Thyroid gland (tissue), 4 donors: ENCODE measurements around the gene ZBTB7B. TPM values are rescaled to one million over a fixed set of nuclear protein-coding genes. Genes with fewer than 3 reads are reported as not detected.

Experiments
- DNase-seq, 2 donors: peaks; one replicate each; pipeline ENCODE4 v3.0.0-alpha.2; 2019
- H3K27ac ChIP-seq, 3 donors: fragments of 200-600 bp; sonication (generic); 1 replicate in 2 of 3; 2 replicates in 1 of 3; pipeline ENCODE4 v1.5.1; 2016 to 2019; ENCODE audit warnings: mild to moderate bottlenecking in 1 of 3, moderate library complexity in 1 of 3
- H3K27me3 ChIP-seq: fragments of 200-600 bp; sonication (generic); one replicate; pipeline ENCODE4 v1.5.1; 2019
- H3K36me3 ChIP-seq, 2 donors: fragments of 200-600 bp; sonication (generic); one replicate each; pipeline ENCODE4 v1.5.1; 2016 to 2019
- H3K4me1 ChIP-seq, 2 donors: fragments of 200-600 bp; sonication (generic); one replicate each; pipeline ENCODE4 v1.5.1; 2017 to 2019
- H3K4me3 ChIP-seq, 3 donors: fragments of 200-600 bp; sonication (generic); replicated peaks in 1 of 3; 1 replicate in 2 of 3; 2 replicates in 1 of 3; pipeline ENCODE4 v1.5.1; 2016; ENCODE audit warnings: mild to moderate bottlenecking in 1 of 3
- H3K9me3 ChIP-seq: fragments of 200-600 bp; sonication (generic); one replicate; pipeline ENCODE4 v1.5.1; 2017
- CTCF ChIP-seq, 6 experiments: fragments of 200-600 bp in 3 of 6; fragments of 450-650 bp in 3 of 6; sonication (generic) in 3 of 6; IDR thresholded peaks; one replicate each; pipeline ENCODE4 v1.5.1; 2016 to 2019; ENCODE audit warnings: antibody characterized with exemption in 6 of 6, mild to moderate bottlenecking in 2 of 6, inconsistent platforms in 1 of 6, moderate library complexity in 1 of 6
- POLR2A ChIP-seq, 2 donors: fragments of 450-650 bp; IDR thresholded peaks; one replicate each; pipeline ENCODE4 v1.6.1; 2017; ENCODE audit warnings: antibody characterized with exemption in 2 of 2, mild to moderate bottlenecking in 2 of 2, moderate library complexity in 1 of 2
- WGBS, 2 donors: methylation state at CpG; one replicate each; pipeline ENCODE4 v1.1.5; 2017; 5-methylcytosine and 5-hydroxymethylcytosine counted together
- intact Hi-C: fragments of 100-400 bp; cut with DNase I; formaldehyde crosslinking; loops from one replicate; pipeline ENCODE4 v1.15.1; 2023
- total RNA-seq, 4 donors: library from RNA; depleted of rRNA; stranded (reverse); fragments of >200 nt; gene quantifications; one replicate each; pipeline ENCODE4 v1.2.3, GENCODE V29; 2016

ZBTB7B gene
- total RNA-seq, 4 donors from 2014 or later, result 35.7 to 89.8 (median 47.3) TPM

- H3K27ac ChIP-seq, result no peak overlapping the region
- H3K4me1 ChIP-seq, result no peaks in the 10 kb centered on the region
- no peak for DNase-seq
- 80 to 86% methylated on average over 11 to 13 of the region's 14 CpGs for WGBS, 2 donors
- peaks cover 5 to 10% of the 10 kb centered on the region in 2 donors for H3K36me3 ChIP-seq
- no peaks in the 10 kb centered on the region for H3K27me3 ChIP-seq
- TF ChIP-seq CTCF (IDR thresholded peaks at IDR 0.05) (peak in 1 of 6 experiments; percentile 13), POLR2A (IDR thresholded peaks at IDR 0.05) (no peak)
- no peaks in the 10 kb centered on the region for H3K9me3 ChIP-seq
- intact Hi-C loops, result no loop called here
- H3K4me3 ChIP-seq, result no peak overlapping the region
Measured at GRCh38 chr1:154992721-154993571, 9.7 kb upstream of the ZBTB7B start.

GRCh38 chr1:154993572-154994268 lies 8.9 kb upstream of the ZBTB7B start, which contains the start of gene LENEP:
Gene LENEP (plus strand): TSS chr1:154993586. CDS start chr1:154993608, 22 bp downstream.
- TF ChIP-seq CTCF (IDR thresholded peaks at IDR 0.05) (no peak), POLR2A (IDR thresholded peaks at IDR 0.05) (no peak)
- Histone ChIP-seq H3K36me3 (peaks cover 0 to 3% of the 10 kb centered on the region in 2 donors), H3K27ac (no peak within 1 kb of the TSS), H3K4me1 (peaks cover 0 to under 1% of the 10 kb centered on the region in 2 donors), H3K9me3 (no peaks in the 10 kb centered on the region), H3K27me3 (no peaks in the 10 kb centered on the region), H3K4me3 (no peak within 1 kb of the TSS)
- intact Hi-C loops, result no loop called here
- 77 to 78% methylated on average over 5 to 7 of the region's 8 CpGs for WGBS, 2 donors
- DNase-seq, result no peak

GRCh38 chr1:154994269-154994587 lies 8.4 kb upstream of the ZBTB7B start:
- 61 to 73% methylated on average over 1 of the region's 1 CpG for WGBS, 2 donors
- H3K4me3 ChIP-seq, result no peak overlapping the region
- no peak for DNase-seq
- H3K27ac ChIP-seq, result no peak overlapping the region
- no peaks in the 10 kb centered on the region for H3K9me3 ChIP-seq
- H3K36me3 ChIP-seq, result no peaks in the 10 kb centered on the region
- intact Hi-C loops, result no loop called here
- TF ChIP-seq POLR2A (IDR thresholded peaks at IDR 0.05) (no peak), CTCF (IDR thresholded peaks at IDR 0.05) (no peak)
- H3K4me1 ChIP-seq, result peaks cover 4 to 6% of the 10 kb centered on the region in 2 donors
- H3K27me3 ChIP-seq, result no peaks in the 10 kb centered on the region

GRCh38 chr1:154994591-154994990 lies 8.0 kb upstream of the ZBTB7B start:
- intact Hi-C loops, result no loop called here
- Histone ChIP-seq H3K4me1 (peaks cover 7 to 9% of the 10 kb centered on the region in 2 donors), H3K9me3 (no peaks in the 10 kb centered on the region), H3K4me3 (no peak overlapping the region), H3K27ac (no peak overlapping the region), H3K36me3 (no peaks in the 10 kb centered on the region), H3K27me3 (no peaks in the 10 kb centered on the region)
- TF ChIP-seq CTCF (IDR thresholded peaks at IDR 0.05) (no peak), POLR2A (IDR thresholded peaks at IDR 0.05) (no peak)
- no peak for DNase-seq
- WGBS, 2 donors, result 59 to 87% methylated on average over 3 of the region's 3 CpGs
